ENCODE measurements around the gene ROPN1L. TPM values are rescaled to one million over a fixed set of nuclear protein-coding genes. Genes with fewer than 3 reads are reported as not detected.

Gene ROPN1L
- total RNA-seq, 1 experiment from 2014 or later = 0.66 TPM

GRCh38 chr5:10454591-10455276 is 13.1 kb downstream of the ROPN1L start:
- intact Hi-C loops (cut with micrococcal nuclease) = loop anchor here (5.0 kb wide), 2 partner anchors 533 to 1568 kb away; no protein-coding TSS in a partner anchor
- BruUV-seq (replicated peaks) = no TSS peak
- H3K4me2 ChIP-seq (ENCODE audit: low read length) = no peak overlapping the region
- no peak overlapping the region for H3K4me3 ChIP-seq (replicated peaks in 1 of 2; ENCODE audit: low read depth in 1 of 2, low read length in 2 of 2)
- TF ChIP-seq EZH2phosphoT487 (IDR thresholded peaks at IDR 0.05; ENCODE audit: borderline replicate concordance) (no peak), SIN3A (IDR thresholded peaks at IDR 0.05; ENCODE audit: low read depth) (no peak), ATF3 (IDR thresholded peaks at IDR 0.05) (no peak), ZFX (IDR thresholded peaks at IDR 0.05) (no peak)
- DNase-seq (ENCODE audit: low read depth, low spot score) (no peak), ATAC-seq (no peak)
- H3K79me2 ChIP-seq (ENCODE audit: insufficient read depth, low read length) = no peaks in the 10 kb centered on the region
- H2AFZ ChIP-seq (ENCODE audit: low read depth, low read length, poor library complexity, severe bottlenecking) = no peak overlapping the region
- H3K9ac ChIP-seq (ENCODE audit: low read length) = no peak overlapping the region
- H3K27ac ChIP-seq (ENCODE audit: low read depth, low read length) = no peak overlapping the region
- no peaks in the 10 kb centered on the region for H3K9me2 ChIP-seq (ENCODE audit: insufficient read depth)
- H3K9me3 ChIP-seq (ENCODE audit: control insufficient read depth in 1 of 2, insufficient read depth in 1 of 2, low read depth in 1 of 2, low read length in 2 of 2) = no peaks in the 10 kb centered on the region
- H3K36me3 ChIP-seq (ENCODE audit: control insufficient read depth in 1 of 2, insufficient read depth in 2 of 2, low read length in 2 of 2) = no peaks in the 10 kb centered on the region
- no peaks in the 10 kb centered on the region for H3K27me3 ChIP-seq (ENCODE audit: insufficient read depth, low read length)
- ChIA-PET CTCF (interaction anchor here (1.4 to 7.7 kb wide), 2 partner anchors 173 to 235 kb away, joined by 5 to 94 read pairs; no protein-coding TSS in a partner anchor), RAD21 (ENCODE audit: low non-redundant PET in 1 of 2, low total read pairs in 2 of 2, uncharacterized antibody in 2 of 2, unreplicated experiment in 2 of 2) (interaction anchor here (0.7 to 4.3 kb wide), 3 partner anchors 173 to 239 kb away, joined by 3 to 37 read pairs (median 5); no protein-coding TSS in a partner anchor), POLR2A (interaction anchor here (0.5 kb wide), 1 partner anchor 122 kb away, joined by 4 read pairs; no protein-coding TSS in a partner anchor)
- peaks cover 6 to 26% of the 10 kb centered on the region in 2 experiments for H3K4me1 ChIP-seq (ENCODE audit: control insufficient read depth in 1 of 2, insufficient read depth in 2 of 2, low read length in 2 of 2)
- H4K20me1 ChIP-seq (ENCODE audit: insufficient read depth) = no peaks in the 10 kb centered on the region

- TF ChIP-seq REST (IDR thresholded peaks at IDR 0.05; ENCODE audit: low read depth) (no peak), RAD21 (IDR thresholded peaks at IDR 0.05; ENCODE audit: low read depth) (no peak), ZBTB33 (IDR thresholded peaks at IDR 0.05; ENCODE audit: extremely low read depth, insufficient replicate concordance, low read length) (no peak), POLR2AphosphoS5 (IDR thresholded peaks at IDR 0.05; ENCODE audit: low read depth, low read length) (no peak), POLR2A (IDR thresholded peaks at IDR 0.05; ENCODE audit: borderline replicate concordance, extremely low read depth, insufficient read depth, insufficient read length) (no peak)
- DNase-seq (ENCODE audit: low read depth, low spot score) = no peak
- no peak overlapping the region for H3K27ac ChIP-seq (ENCODE audit: low read depth, low read length)
- H3K9me2 ChIP-seq (ENCODE audit: insufficient read depth) = no peaks in the 10 kb centered on the region
- BruUV-seq (replicated peaks) = no TSS peak
- no peak overlapping the region for H2AFZ ChIP-seq (ENCODE audit: low read depth, low read length, poor library complexity, severe bottlenecking)
- no peak overlapping the region for H3K4me3 ChIP-seq (replicated peaks in 1 of 2; ENCODE audit: low read depth in 1 of 2, low read length in 2 of 2)
- no peak for ATAC-seq
- no peaks in the 10 kb centered on the region for H3K9me3 ChIP-seq (ENCODE audit: control insufficient read depth in 1 of 2, insufficient read depth in 1 of 2, low read depth in 1 of 2, low read length in 2 of 2)
- intact Hi-C loops (cut with micrococcal nuclease) = no loop called here
- H3K4me2 ChIP-seq (ENCODE audit: low read length) = no peak overlapping the region
- no peaks in the 10 kb centered on the region for H3K79me2 ChIP-seq (ENCODE audit: insufficient read depth, low read length)
- H3K4me1 ChIP-seq (ENCODE audit: control insufficient read depth in 1 of 2, insufficient read depth in 2 of 2, low read length in 2 of 2) = peaks cover 6 to 27% of the 10 kb centered on the region in 2 experiments
- CTCF ChIA-PET = interaction anchor here (1.4 to 7.7 kb wide), 2 partner anchors 172 to 234 kb away, joined by 5 to 94 read pairs; no protein-coding TSS in a partner anchor
- no peaks in the 10 kb centered on the region for H3K36me3 ChIP-seq (ENCODE audit: control insufficient read depth in 1 of 2, insufficient read depth in 2 of 2, low read length in 2 of 2)
- H3K9ac ChIP-seq (ENCODE audit: low read length) = no peak overlapping the region
- no peaks in the 10 kb centered on the region for H3K27me3 ChIP-seq (ENCODE audit: insufficient read depth, low read length)
- H4K20me1 ChIP-seq (ENCODE audit: insufficient read depth) = no peaks in the 10 kb centered on the region
- RAD21 ChIA-PET (ENCODE audit: low non-redundant PET in 1 of 2, low total read pairs in 2 of 2, uncharacterized antibody in 2 of 2, unreplicated experiment in 2 of 2) = interaction anchor here in 1 of 2 experiments (4.3 kb wide), 1 partner anchor 173 kb away, joined by 37 read pairs; no protein-coding TSS in a partner anchor
- POLR2A ChIA-PET = no interaction called here
Measured at GRCh38 chr5:10455277-10455670, 13.6 kb downstream of the ROPN1L start.

Data from HCT116 (cell line).